Measurements from ENCODE around the gene KLRD1.
"Not testable (repeated sequence)": the region's sequence is repeated elsewhere in the genome, so short reads cannot be mapped to it uniquely, and the experiment has no call there.

The KLRD1 gene

DNA sequence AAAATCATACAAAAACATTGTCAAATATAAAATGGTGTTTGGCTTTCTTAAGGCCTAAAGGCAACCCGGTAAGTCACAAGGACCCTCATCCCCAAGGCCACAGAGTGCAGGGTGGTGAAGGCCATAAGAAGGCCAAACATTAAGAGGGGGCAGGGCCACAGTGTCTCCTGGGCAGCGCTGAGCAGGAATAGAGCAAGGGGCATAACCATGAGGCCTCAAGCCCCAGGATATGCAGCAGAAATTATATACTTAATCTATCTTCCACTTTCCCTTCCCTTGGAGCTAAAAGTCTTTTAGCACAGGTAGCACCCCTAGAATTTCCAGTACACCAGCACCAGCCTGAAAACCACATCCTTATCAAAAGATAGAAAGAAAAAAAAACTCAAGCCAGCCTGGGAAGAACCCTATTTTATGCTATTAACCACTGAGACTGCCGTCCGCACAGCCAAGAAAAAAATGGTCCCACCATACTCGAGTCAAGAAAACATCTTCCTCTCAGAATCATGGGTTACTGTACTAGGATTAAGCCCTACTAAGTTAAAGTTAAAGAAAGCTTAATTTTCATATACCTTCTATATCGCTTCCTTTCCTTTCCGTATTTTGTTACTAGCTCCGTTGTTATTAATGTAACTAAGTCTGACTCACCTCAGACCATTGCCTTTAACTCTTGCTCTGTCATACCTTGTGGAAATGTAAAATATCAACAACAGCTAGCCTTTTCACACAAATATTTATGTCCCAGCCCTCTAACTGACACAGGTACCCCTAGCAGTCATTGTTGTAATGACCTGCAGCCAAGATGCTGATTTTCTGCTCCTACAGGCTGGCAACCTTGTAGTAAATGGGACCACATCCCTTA lies 62.1 kb downstream of the KLRD1 start:
- no peak for DNase-seq

DNA sequence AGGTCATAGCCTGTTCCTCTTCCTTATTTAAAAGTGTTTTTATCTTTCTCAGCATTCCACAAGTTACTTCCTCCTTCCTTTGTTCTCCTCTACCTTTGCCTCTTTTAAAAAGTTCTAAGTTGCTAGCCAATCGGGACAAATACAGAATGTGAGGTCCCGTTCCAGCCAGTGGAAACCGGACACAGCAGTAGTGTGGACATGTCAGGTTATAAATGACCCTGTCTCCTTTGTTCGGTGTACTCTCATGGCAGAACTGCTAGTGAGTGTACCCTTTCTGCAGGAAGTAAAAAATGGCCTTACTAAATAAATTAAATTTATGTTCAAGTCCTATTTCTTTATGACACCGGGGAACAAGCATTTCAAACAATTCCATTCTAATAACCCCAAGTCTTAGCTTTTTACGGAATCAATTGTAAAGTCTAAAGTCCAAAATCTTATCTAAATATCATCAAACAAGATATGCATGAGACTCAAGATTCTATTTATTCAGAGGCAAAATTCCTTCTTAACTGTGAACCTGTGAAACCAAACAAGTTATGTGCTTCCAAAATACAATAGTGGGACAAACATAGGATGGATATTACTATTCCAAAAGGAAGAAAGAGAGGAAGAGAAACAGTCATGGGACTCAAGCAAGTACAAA lies 64.3 kb downstream of the KLRD1 start:
- not testable (repeated sequence) for DNase-seq

DNA sequence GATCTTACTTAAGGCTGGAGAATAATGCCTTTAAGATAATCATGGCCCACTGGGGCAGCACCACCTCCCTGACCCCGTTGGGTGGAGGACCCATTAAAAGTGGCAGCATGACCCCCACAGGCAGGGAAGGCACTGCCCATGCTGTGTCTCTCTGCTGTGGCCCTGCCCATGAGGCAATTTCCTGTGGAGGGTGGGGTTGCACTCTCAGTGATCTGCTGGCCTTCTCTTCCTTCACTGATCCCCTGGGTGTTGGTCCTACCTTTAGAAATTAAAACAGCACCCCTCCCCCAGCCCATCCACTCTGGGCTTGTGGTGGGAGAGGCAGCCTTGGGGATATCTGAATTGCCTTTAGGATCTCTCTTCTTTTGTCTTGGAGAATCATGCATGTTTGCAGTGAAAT lies 64.9 kb downstream of the KLRD1 start:
- peak; percentile 42 for DNase-seq

DNA sequence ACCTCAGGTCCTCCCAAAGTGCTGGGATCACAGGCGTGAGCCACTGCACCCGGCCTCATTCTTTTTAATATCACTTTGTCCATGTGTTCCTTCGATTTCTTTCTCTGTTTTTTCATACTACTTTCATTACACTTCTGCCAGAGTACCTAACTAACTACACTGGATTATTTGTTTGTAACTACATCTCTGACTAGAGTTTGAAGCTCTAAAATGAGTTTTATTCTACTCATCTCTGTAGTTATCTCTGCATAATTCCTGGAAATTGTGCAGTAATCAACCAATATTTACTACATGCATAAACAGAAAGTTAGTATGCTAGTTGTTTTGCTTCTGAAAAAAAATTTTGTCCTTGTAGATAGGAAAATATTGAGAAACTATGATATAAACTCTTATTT lies 67.0 kb downstream of the KLRD1 start:
- DNase-seq = no peak

DNA sequence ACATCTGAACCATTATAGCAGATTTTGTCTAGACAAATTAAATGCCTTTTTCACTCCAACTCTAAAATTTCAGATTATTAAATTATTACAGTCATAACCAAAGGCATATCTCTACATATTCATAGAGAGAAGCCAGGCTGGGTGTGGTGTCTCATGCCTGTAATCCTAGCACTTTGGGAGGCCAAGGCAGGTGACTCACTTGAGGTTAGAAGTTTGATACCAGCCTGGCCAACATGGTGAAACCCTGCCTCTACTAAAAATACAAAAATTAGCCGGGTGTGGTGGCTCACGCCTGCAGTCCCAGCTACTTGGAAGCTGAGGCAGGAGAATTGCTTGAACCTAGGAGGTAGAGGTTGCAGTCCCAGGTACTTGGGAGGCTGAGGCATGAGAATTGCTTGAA lies 71.1 kb downstream of the KLRD1 start:
- not testable (repeated sequence) for DNase-seq
